B cell (primary cell): Measurements from ENCODE around the gene RNF39. TPM values are rescaled to one million over a fixed set of nuclear protein-coding genes. Genes with fewer than 3 reads are reported as not detected.

Experiments
- ATAC-seq: fragments of 200-7000 bp; cut with Tn5 transposase; one replicate; pipeline ENCODE4 v1.10.0; 2021; ENCODE audit warnings: low read depth, mild to moderate bottlenecking, moderate number of reproducible peaks, moderate library complexity
- CTCF ChIA-PET: fragments of 350-600 bp; sonication (Branson Sonifier 250); formaldehyde crosslinking; loops from one replicate; lab custom pipeline; 2021; ENCODE audit warnings: antibody characterized with exemption, inconsistent platforms; lab: Charles Lee
- POLR2A ChIA-PET: fragments of 350-600 bp; sonication (Branson Sonifier 250); formaldehyde crosslinking; loops from one replicate; lab custom pipeline; 2021; ENCODE audit warnings: antibody characterized with exemption; lab: Charles Lee
- DNase-seq: peaks from one replicate; pipeline ENCODE4 v3.0.0; 2013
- H2AFZ ChIP-seq: 2 replicates; pipeline ENCODE4 v1.6.1; 2012; ENCODE audit warnings: mild to moderate bottlenecking, low read depth, low read length; ENCODE audit not compliant: insufficient read depth, poor library complexity, severe bottlenecking
- H3K27ac ChIP-seq, 2 donors: 1 replicate in 1 of 2; 2 replicates in 1 of 2; pipeline ENCODE4 v1.5.1; 2012 to 2013; ENCODE audit warnings: low read length in 2 of 2, mild to moderate bottlenecking in 2 of 2, moderate library complexity in 1 of 2
- H3K27me3 ChIP-seq, 4 experiments: fragments of 200-600 bp in 1 of 4; sonication (generic) in 1 of 4; replicated peaks in 1 of 4; 1 replicate in 2 of 4; 2 replicates in 2 of 4; pipeline versions ENCODE4 v1.6.1 to v1.7.0; 2013 to 2016; ENCODE audit warnings: low read length in 3 of 4, mild to moderate bottlenecking in 2 of 4, mixed read lengths in 1 of 4, moderate library complexity in 1 of 4; ENCODE audit not compliant: insufficient read depth in 4 of 4, control insufficient read depth in 3 of 4; ENCODE audit errors: control extremely low read depth in 1 of 4
- H3K36me3 ChIP-seq, 2 experiments: replicated peaks in 1 of 2; 1 replicate in 1 of 2; 2 replicates in 1 of 2; pipeline versions ENCODE4 v1.6.1 to v1.7.1; 2013; ENCODE audit warnings: low read length in 1 of 2; ENCODE audit not compliant: insufficient read depth in 2 of 2, control insufficient read depth in 1 of 2; ENCODE audit errors: control extremely low read depth in 1 of 2, extremely low read depth in 1 of 2
- H3K4me1 ChIP-seq, 2 donors: fragments of 200-600 bp in 1 of 2; sonication (generic) in 1 of 2; 1 replicate in 1 of 2; 2 replicates in 1 of 2; pipeline versions ENCODE4 v1.5.1 to v1.6.1; 2013 to 2017; ENCODE audit warnings: low read length in 2 of 2; ENCODE audit not compliant: control insufficient read depth in 2 of 2, insufficient read depth in 2 of 2
- H3K4me2 ChIP-seq: replicated peaks from 2 replicates; pipeline ENCODE3; 2012; ENCODE audit warnings: mild to moderate bottlenecking, low read depth, low read length; ENCODE audit not compliant: poor library complexity, severe bottlenecking
- H3K4me3 ChIP-seq, 5 experiments: fragments of 200-600 bp in 1 of 5; sonication (generic) in 1 of 5; 1 replicate in 3 of 5; 2 replicates in 2 of 5; pipeline versions ENCODE4 v1.5.1 to v1.7.0; 2011 to 2016; ENCODE audit warnings: low read length in 4 of 5, mild to moderate bottlenecking in 4 of 5, low read depth in 2 of 5, control low read depth in 1 of 5, moderate library complexity in 1 of 5; ENCODE audit not compliant: insufficient read depth in 1 of 5; ENCODE audit errors: control extremely low read depth in 1 of 5, extremely low read depth in 1 of 5
- H3K79me2 ChIP-seq: fragments of 200-600 bp; sonication (generic); one replicate; pipeline ENCODE4 v1.6.0; 2016; ENCODE audit warnings: low read length; ENCODE audit not compliant: control insufficient read depth, insufficient read depth
- H3K9ac ChIP-seq: fragments of 200-600 bp; sonication (generic); 2 replicates; pipeline ENCODE4 v1.6.1; 2017; ENCODE audit warnings: mild to moderate bottlenecking, low read length, moderate library complexity
- H3K9me3 ChIP-seq, 3 donors: one replicate each; pipeline versions ENCODE4 v1.6.1 to v1.7.1; 2013; ENCODE audit warnings: low read length in 2 of 3; ENCODE audit not compliant: control insufficient read depth in 2 of 3, insufficient read depth in 1 of 3; ENCODE audit errors: control extremely low read depth in 1 of 3
- H4K20me1 ChIP-seq: 2 replicates; pipeline ENCODE4 v1.6.0; 2012; ENCODE audit warnings: mild to moderate bottlenecking, low read length; ENCODE audit not compliant: insufficient read depth, control insufficient read depth, poor library complexity, severe bottlenecking
- H3K27ac Mint-ChIP-seq: one replicate; pipeline ENCODE4 v1.8.0; 2021; ENCODE audit warnings: mixed read lengths
- H3K27me3 Mint-ChIP-seq: one replicate; pipeline ENCODE4 v1.8.0; 2021; ENCODE audit warnings: mixed read lengths
- H3K4me1 Mint-ChIP-seq: one replicate; pipeline ENCODE4 v1.8.0; 2021; ENCODE audit warnings: mixed read lengths
- H3K4me3 Mint-ChIP-seq: one replicate; pipeline ENCODE4 v1.8.0; 2021; ENCODE audit warnings: mixed read lengths
- H3K9me3 Mint-ChIP-seq: one replicate; pipeline ENCODE4 v1.8.0; 2022; ENCODE audit warnings: mixed read lengths; ENCODE audit not compliant: insufficient read depth
- EZH2 ChIP-seq: IDR thresholded peaks from 2 replicates; pipeline ENCODE4 v1.6.1; 2012; ENCODE audit warnings: borderline replicate concordance, low read depth, mild to moderate bottlenecking, moderate library complexity, low read length; ENCODE audit not compliant: insufficient read depth, poor library complexity, severe bottlenecking
- WGBS: methylation state at CpG from one replicate; pipeline ENCODE4 v1.1.5; 2013; ENCODE audit warnings: missing lambda C conversion rate; ENCODE audit not compliant: insufficient coverage; 5-methylcytosine and 5-hydroxymethylcytosine counted together
- intact Hi-C: fragments of 100-400 bp; cut with micrococcal nuclease; formaldehyde crosslinking; loops from one replicate; pipeline ENCODE4 v1.10.0; 2022
- polyA plus RNA-seq: library from polyadenylated mRNA; depleted of rRNA; stranded (reverse); fragments of >200 nt; gene quantifications from 2 replicates; pipeline ENCODE4 v1.2.3, GENCODE V29; 2012
- total RNA-seq, 2 donors: library from RNA; stranded (reverse); fragments of 120-200 nt in 1 of 2; gene quantifications; 1 replicate in 1 of 2; 2 replicates in 1 of 2; pipeline versions ENCODE4 v1.2.3 to v1.2.4, GENCODE V29; 2013 to 2022
- TF ChIP-seq, protein P1 (sequence below): fragments of 200-600 bp; IDR thresholded peaks from one replicate; pipeline ENCODE4 v1.8.0; 2022; ENCODE audit warnings: antibody characterized with exemption, mild to moderate bottlenecking

Gene RNF39
- total and polyA plus RNA-seq, 2 donors (not counting 1 experiment from before 2014, with no cell fraction given), result not detected

GRCh38 chr6:30102414-30102969 is 26.9 kb upstream of the RNF39 start:
- ChIA-PET CTCF (interaction anchor here (0.8 to 4.0 kb wide), 26 partner anchors 8 to 463 kb away, joined by 3 to 194 read pairs (median 4); partner anchors contain the start of genes POLR1H, PPP1R11, TRIM26 and TRIM39), POLR2A (interaction anchor here (1.0 to 2.1 kb wide), 3 partner anchors 28 to 137 kb away, joined by 3 to 7 read pairs (median 3); partner anchors contain the start of gene POLR1H)
- Mint-ChIP-seq H3K9me3 (no peaks in the 10 kb centered on the region), H3K4me1 (peaks cover 36% of the 10 kb centered on the region), H3K27me3 (peaks cover 52% of the 10 kb centered on the region), H3K27ac (peak overlapping the region; percentile 59), H3K4me3 (peak overlapping the region; percentile 91)
- no peaks in the 10 kb centered on the region for H4K20me1 ChIP-seq
- peak overlapping the region in 4 of 5 experiments; percentile 41 to 62 (median 52) for H3K4me3 ChIP-seq
- DNase-seq, result no peak
- H3K27me3 ChIP-seq, result peaks cover 3 to 71% (median 53%) of the 10 kb centered on the region in 4 experiments
- intact Hi-C loops, result loop anchor here (1.0 to 10.0 kb wide), 4 partner anchors 42 to 222 kb away; partner anchors contain the start of gene TRIM39
- TF ChIP-seq EZH2, result no peak
- TF ChIP-seq, protein P1, sequence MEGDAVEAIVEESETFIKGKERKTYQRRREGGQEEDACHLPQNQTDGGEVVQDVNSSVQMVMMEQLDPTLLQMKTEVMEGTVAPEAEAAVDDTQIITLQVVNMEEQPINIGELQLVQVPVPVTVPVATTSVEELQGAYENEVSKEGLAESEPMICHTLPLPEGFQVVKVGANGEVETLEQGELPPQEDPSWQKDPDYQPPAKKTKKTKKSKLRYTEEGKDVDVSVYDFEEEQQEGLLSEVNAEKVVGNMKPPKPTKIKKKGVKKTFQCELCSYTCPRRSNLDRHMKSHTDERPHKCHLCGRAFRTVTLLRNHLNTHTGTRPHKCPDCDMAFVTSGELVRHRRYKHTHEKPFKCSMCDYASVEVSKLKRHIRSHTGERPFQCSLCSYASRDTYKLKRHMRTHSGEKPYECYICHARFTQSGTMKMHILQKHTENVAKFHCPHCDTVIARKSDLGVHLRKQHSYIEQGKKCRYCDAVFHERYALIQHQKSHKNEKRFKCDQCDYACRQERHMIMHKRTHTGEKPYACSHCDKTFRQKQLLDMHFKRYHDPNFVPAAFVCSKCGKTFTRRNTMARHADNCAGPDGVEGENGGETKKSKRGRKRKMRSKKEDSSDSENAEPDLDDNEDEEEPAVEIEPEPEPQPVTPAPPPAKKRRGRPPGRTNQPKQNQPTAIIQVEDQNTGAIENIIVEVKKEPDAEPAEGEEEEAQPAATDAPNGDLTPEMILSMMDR, result no peak
- WGBS, result no CpG with 5 or more reads among the region's 15 CpGs
- ATAC-seq, result peak; percentile 6
- peak overlapping the region; percentile 82 for H3K4me2 ChIP-seq
- H3K9me3 ChIP-seq, result peaks cover 0 to 15% (median 0%) of the 10 kb centered on the region in 3 donors
- H2AFZ ChIP-seq, result peak overlapping the region; percentile 82
- no peaks in the 10 kb centered on the region for H3K79me2 ChIP-seq
- peaks cover 42 to 45% of the 10 kb centered on the region in 2 donors for H3K4me1 ChIP-seq
- no peaks in the 10 kb centered on the region for H3K36me3 ChIP-seq
- H3K9ac ChIP-seq, result peak overlapping the region; percentile 56
- H3K27ac ChIP-seq, result peak overlapping the region in 1 of 2 donors; percentile 22
